ENCODE results near the gene KCNJ5. TPM values are rescaled to one million over a fixed set of nuclear protein-coding genes. Genes with fewer than 3 reads are reported as not detected.

Gene KCNJ5
- total RNA-seq, 1 experiment from 2014 or later: 0.17 TPM

GRCh38 chr11:128924104-128924503 lies 32.9 kb downstream of the KCNJ5 start:
- no peaks in the 10 kb centered on the region for H3K36me3 ChIP-seq (ENCODE audit: control insufficient read depth in 1 of 2, insufficient read depth in 2 of 2, low read length in 2 of 2)
- CTCF ChIA-PET: no interaction called here
- no TSS peak for BruUV-seq (replicated peaks)
- H3K79me2 ChIP-seq (ENCODE audit: insufficient read depth, low read length): no peaks in the 10 kb centered on the region
- H3K9me2 ChIP-seq (ENCODE audit: insufficient read depth): no peaks in the 10 kb centered on the region
- intact Hi-C loops (cut with micrococcal nuclease): no loop called here
- no peak for ATAC-seq
- no peaks in the 10 kb centered on the region for H3K9me3 ChIP-seq (ENCODE audit: control insufficient read depth in 1 of 2, insufficient read depth in 1 of 2, low read depth in 1 of 2, low read length in 2 of 2)
- no peak overlapping the region for H3K9ac ChIP-seq (ENCODE audit: low read length)
- H2AFZ ChIP-seq (ENCODE audit: low read depth, low read length, poor library complexity, severe bottlenecking): no peak overlapping the region
- POLR2A ChIA-PET: no interaction called here
- TF ChIP-seq SIN3A (IDR thresholded peaks at IDR 0.05; ENCODE audit: low read depth) (no peak), CEBPB (IDR thresholded peaks at IDR 0.05; ENCODE audit: low read depth) (no peak), CBX3 (IDR thresholded peaks at IDR 0.05; ENCODE audit: low read depth) (no peak), SRF (IDR thresholded peaks at IDR 0.05; ENCODE audit: low read depth) (no peak), ZNF274 (IDR thresholded peaks at IDR 0.05; ENCODE audit: low read depth, low read length) (no peak), RAD21 (IDR thresholded peaks at IDR 0.05; ENCODE audit: low read depth) (no peak), POLR2A (IDR thresholded peaks at IDR 0.05; ENCODE audit: borderline replicate concordance, extremely low read depth, insufficient read depth, insufficient read length) (no peak), ATF3 (IDR thresholded peaks at IDR 0.05) (no peak), TCF7L2 (IDR thresholded peaks at IDR 0.05; ENCODE audit: borderline replicate concordance, extremely low read depth, insufficient read depth, insufficient read length) (no peak), FOSL1 (IDR thresholded peaks at IDR 0.05; ENCODE audit: low read depth) (no peak), REST (IDR thresholded peaks at IDR 0.05; ENCODE audit: low read depth) (no peak)
- TF ChIP-seq, protein P1, sequence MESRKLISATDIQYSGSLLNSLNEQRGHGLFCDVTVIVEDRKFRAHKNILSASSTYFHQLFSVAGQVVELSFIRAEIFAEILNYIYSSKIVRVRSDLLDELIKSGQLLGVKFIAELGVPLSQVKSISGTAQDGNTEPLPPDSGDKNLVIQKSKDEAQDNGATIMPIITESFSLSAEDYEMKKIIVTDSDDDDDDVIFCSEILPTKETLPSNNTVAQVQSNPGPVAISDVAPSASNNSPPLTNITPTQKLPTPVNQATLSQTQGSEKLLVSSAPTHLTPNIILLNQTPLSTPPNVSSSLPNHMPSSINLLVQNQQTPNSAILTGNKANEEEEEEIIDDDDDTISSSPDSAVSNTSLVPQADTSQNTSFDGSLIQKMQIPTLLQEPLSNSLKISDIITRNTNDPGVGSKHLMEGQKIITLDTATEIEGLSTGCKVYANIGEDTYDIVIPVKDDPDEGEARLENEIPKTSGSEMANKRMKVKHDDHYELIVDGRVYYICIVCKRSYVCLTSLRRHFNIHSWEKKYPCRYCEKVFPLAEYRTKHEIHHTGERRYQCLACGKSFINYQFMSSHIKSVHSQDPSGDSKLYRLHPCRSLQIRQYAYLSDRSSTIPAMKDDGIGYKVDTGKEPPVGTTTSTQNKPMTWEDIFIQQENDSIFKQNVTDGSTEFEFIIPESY (IDR thresholded peaks at IDR 0.05; ENCODE audit: extremely low read depth, insufficient replicate concordance, low read length): no peak
- TF ChIP-seq, protein P2, sequence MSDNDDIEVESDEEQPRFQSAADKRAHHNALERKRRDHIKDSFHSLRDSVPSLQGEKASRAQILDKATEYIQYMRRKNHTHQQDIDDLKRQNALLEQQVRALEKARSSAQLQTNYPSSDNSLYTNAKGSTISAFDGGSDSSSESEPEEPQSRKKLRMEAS (IDR thresholded peaks at IDR 0.05): no peak
- H3K4me2 ChIP-seq (ENCODE audit: low read length): no peak overlapping the region
- no peak overlapping the region for H3K4me3 ChIP-seq (replicated peaks in 1 of 2; ENCODE audit: low read depth in 1 of 2, low read length in 2 of 2)
- no peak overlapping the region for H3K27ac ChIP-seq (ENCODE audit: low read depth, low read length)
- H4K20me1 ChIP-seq (ENCODE audit: insufficient read depth): no peaks in the 10 kb centered on the region
- no peak for DNase-seq (ENCODE audit: low read depth, low spot score)
- no peaks in the 10 kb centered on the region for H3K27me3 ChIP-seq (ENCODE audit: insufficient read depth, low read length)
- H3K4me1 ChIP-seq (ENCODE audit: control insufficient read depth in 1 of 2, insufficient read depth in 2 of 2, low read length in 2 of 2): no peaks in the 10 kb centered on the region
- RAD21 ChIA-PET (ENCODE audit: low non-redundant PET in 1 of 2, low total read pairs in 2 of 2, uncharacterized antibody in 2 of 2, unreplicated experiment in 2 of 2): no interaction called here
